SK-N-SH (cell line): Measurements from ENCODE around the gene ANO4.

Experiments used
- CTCF ChIP-seq: fragments of 200-600 bp; sonication (generic); IDR thresholded peaks from 2 replicates; pipeline ENCODE4 v1.6.1; 2017; ENCODE audit warnings: antibody characterized with exemption, mild to moderate bottlenecking, moderate library complexity
- ELF1 ChIP-seq: IDR thresholded peaks from 2 replicates; pipeline ENCODE4 v1.4.0; 2012
- FOSL2 ChIP-seq: IDR thresholded peaks from 2 replicates; pipeline ENCODE4 v1.4.0; 2012; ENCODE audit warnings: low read depth, mild to moderate bottlenecking, moderate library complexity, borderline replicate concordance
- SIN3A ChIP-seq: IDR thresholded peaks from 2 replicates; pipeline ENCODE4 v1.6.1; 2012; ENCODE audit warnings: low read depth, mild to moderate bottlenecking, low read length, moderate library complexity, borderline replicate concordance
- TEAD4 ChIP-seq: IDR thresholded peaks from 2 replicates; pipeline ENCODE4 v1.4.0; 2012; ENCODE audit warnings: mild to moderate bottlenecking, borderline replicate concordance; ENCODE audit not compliant: insufficient read depth
- TF ChIP-seq, protein P1 (sequence below): IDR thresholded peaks from 2 replicates; pipeline ENCODE4 v1.6.1; 2012; ENCODE audit warnings: mild to moderate bottlenecking, low read depth, low read length, moderate library complexity
- TF ChIP-seq, protein P2 (sequence below): IDR thresholded peaks from 2 replicates; pipeline ENCODE4 v1.4.0; 2012; ENCODE audit warnings: low read depth, borderline replicate concordance

DNA sequence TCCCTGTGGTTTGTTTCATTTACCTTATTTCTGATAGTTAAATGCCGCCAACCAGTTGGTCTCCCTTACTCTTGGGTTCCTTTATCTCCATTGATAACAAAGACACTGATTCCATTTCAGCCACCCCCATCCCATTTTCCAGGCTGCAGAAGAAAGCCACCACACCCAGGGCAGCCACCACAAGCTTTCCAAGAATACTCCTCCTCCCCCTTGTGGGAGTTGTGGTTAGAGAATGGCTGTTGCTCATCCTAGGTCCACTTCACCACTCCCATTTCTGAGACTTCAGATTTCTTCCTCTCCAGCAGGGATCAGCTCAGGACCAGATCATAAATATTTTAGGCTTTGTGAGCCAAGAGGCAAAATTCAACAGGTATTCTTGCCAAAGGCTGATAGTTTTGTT is 73.9 kb downstream of the ANO4 start:
- no peak for TF ChIP-seq CTCF
- TF ChIP-seq SIN3A: no peak
- TF ChIP-seq ELF1: no peak
- TF ChIP-seq, protein P1, sequence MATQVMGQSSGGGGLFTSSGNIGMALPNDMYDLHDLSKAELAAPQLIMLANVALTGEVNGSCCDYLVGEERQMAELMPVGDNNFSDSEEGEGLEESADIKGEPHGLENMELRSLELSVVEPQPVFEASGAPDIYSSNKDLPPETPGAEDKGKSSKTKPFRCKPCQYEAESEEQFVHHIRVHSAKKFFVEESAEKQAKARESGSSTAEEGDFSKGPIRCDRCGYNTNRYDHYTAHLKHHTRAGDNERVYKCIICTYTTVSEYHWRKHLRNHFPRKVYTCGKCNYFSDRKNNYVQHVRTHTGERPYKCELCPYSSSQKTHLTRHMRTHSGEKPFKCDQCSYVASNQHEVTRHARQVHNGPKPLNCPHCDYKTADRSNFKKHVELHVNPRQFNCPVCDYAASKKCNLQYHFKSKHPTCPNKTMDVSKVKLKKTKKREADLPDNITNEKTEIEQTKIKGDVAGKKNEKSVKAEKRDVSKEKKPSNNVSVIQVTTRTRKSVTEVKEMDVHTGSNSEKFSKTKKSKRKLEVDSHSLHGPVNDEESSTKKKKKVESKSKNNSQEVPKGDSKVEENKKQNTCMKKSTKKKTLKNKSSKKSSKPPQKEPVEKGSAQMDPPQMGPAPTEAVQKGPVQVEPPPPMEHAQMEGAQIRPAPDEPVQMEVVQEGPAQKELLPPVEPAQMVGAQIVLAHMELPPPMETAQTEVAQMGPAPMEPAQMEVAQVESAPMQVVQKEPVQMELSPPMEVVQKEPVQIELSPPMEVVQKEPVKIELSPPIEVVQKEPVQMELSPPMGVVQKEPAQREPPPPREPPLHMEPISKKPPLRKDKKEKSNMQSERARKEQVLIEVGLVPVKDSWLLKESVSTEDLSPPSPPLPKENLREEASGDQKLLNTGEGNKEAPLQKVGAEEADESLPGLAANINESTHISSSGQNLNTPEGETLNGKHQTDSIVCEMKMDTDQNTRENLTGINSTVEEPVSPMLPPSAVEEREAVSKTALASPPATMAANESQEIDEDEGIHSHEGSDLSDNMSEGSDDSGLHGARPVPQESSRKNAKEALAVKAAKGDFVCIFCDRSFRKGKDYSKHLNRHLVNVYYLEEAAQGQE: no peak
- TF ChIP-seq FOSL2: no peak
- no peak for TF ChIP-seq TEAD4
- TF ChIP-seq, protein P2, sequence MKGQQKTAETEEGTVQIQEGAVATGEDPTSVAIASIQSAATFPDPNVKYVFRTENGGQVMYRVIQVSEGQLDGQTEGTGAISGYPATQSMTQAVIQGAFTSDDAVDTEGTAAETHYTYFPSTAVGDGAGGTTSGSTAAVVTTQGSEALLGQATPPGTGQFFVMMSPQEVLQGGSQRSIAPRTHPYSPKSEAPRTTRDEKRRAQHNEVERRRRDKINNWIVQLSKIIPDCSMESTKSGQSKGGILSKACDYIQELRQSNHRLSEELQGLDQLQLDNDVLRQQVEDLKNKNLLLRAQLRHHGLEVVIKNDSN: no peak
